ENCODE measurements around the gene NDUFB10. TPM values are rescaled to one million over a fixed set of nuclear protein-coding genes. Genes with fewer than 3 reads are reported as not detected.
"Not testable (repeated sequence)": the region's sequence is repeated elsewhere in the genome, so short reads cannot be mapped to it uniquely, and the experiment has no call there.

Gene NDUFB10
- total and polyA plus RNA-seq, 9 donors, result 81.5 to 176 (median 106) TPM

DNA sequence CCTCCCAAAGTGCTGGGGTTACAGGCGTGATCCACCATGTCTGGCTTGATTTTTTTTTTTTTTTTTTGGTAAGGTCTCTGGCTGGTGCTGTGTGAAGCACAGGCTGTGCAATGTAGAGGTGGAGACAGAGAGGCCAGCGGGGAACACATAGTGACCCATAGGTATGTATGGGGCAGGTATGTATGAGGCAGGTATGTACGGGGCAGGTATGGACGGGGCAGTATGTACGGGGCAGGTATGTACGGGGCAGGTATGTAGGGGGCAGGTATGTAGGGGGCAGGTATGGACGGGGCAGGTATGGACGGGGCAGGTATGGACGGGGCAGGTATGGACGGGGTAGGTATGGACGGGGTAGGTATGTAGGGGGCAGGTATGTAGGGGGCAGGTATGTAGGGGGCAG is 9.8 kb upstream of the NDUFB10 start:
- no peak for DNase-seq
- Histone ChIP-seq H3K36me3 (no peaks in the 10 kb centered on the region), H3K27me3 (no peaks in the 10 kb centered on the region), H3K9me3 (no peaks in the 10 kb centered on the region), H3K4me1 (ENCODE audit: insufficient read depth) (no peaks in the 10 kb centered on the region), H3K4me3 (no peak overlapping the region), H3K27ac (no peak overlapping the region)
- 81 to 88% (median 85%) methylated on average over 11 of the region's 11 CpGs for WGBS, 3 donors
- no peak for TF ChIP-seq POLR2A (IDR thresholded peaks at IDR 0.05)
- TF ChIP-seq, protein P1, sequence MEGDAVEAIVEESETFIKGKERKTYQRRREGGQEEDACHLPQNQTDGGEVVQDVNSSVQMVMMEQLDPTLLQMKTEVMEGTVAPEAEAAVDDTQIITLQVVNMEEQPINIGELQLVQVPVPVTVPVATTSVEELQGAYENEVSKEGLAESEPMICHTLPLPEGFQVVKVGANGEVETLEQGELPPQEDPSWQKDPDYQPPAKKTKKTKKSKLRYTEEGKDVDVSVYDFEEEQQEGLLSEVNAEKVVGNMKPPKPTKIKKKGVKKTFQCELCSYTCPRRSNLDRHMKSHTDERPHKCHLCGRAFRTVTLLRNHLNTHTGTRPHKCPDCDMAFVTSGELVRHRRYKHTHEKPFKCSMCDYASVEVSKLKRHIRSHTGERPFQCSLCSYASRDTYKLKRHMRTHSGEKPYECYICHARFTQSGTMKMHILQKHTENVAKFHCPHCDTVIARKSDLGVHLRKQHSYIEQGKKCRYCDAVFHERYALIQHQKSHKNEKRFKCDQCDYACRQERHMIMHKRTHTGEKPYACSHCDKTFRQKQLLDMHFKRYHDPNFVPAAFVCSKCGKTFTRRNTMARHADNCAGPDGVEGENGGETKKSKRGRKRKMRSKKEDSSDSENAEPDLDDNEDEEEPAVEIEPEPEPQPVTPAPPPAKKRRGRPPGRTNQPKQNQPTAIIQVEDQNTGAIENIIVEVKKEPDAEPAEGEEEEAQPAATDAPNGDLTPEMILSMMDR (IDR thresholded peaks at IDR 0.05), result no peak
- no peak for TF ChIP-seq EP300 (IDR thresholded peaks at IDR 0.05)
- intact Hi-C loops (cut with DNase I), result no loop called here

DNA sequence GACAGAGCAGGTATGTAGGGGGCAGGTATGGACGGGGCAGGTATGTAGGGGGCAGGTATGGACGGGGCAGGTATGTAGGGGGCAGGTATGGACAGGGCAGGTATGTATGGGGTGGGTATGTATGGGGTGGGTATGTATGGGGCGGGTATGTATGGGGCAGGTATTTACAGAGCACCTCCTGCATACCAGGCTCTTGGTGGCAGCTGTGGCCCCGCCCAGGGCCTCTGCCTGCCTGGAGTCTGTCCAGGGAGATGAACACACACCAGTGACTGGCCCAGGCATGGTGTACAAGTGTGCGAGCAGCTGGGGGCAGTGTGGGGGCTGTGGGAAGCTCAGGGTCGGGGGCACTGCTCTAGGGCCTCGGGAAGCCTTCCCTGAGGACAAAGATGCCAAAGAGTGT is 9.3 kb upstream of the NDUFB10 start:
- 54 to 68% (median 61%) methylated on average over 7 of the region's 7 CpGs for WGBS, 3 donors
- Histone ChIP-seq H3K9me3 (no peaks in the 10 kb centered on the region), H3K4me1 (ENCODE audit: insufficient read depth) (no peaks in the 10 kb centered on the region), H3K36me3 (no peaks in the 10 kb centered on the region), H3K27me3 (no peaks in the 10 kb centered on the region), H3K27ac (no peak overlapping the region), H3K4me3 (no peak overlapping the region)
- TF ChIP-seq, protein P1 (IDR thresholded peaks at IDR 0.05), result no peak
- TF ChIP-seq EP300 (IDR thresholded peaks at IDR 0.05), result no peak
- no peak for TF ChIP-seq POLR2A (IDR thresholded peaks at IDR 0.05)
- DNase-seq, result no peak
- intact Hi-C loops (cut with DNase I), result no loop called here

DNA sequence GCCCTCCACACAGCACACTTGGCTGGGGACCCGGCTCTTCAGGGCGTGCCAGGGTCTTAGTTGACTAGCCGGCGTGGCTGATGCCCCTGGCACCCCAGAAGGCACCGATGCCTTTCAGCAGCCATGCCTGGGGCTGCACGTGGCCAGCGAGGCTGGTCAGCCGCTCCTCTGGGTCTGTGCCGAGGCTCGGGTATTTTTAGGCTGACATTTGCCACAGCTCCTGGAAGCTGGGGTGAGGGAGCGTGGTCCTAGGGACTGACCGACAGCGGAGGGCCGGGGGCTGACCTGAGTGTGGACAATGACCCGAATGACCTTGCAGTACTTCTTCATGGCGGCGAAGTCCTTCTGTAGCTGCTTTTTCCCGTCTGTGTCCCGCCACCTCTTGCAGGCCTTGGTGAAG is 8.8 kb upstream of the NDUFB10 start:
- intact Hi-C loops (cut with DNase I), result no loop called here

DNA sequence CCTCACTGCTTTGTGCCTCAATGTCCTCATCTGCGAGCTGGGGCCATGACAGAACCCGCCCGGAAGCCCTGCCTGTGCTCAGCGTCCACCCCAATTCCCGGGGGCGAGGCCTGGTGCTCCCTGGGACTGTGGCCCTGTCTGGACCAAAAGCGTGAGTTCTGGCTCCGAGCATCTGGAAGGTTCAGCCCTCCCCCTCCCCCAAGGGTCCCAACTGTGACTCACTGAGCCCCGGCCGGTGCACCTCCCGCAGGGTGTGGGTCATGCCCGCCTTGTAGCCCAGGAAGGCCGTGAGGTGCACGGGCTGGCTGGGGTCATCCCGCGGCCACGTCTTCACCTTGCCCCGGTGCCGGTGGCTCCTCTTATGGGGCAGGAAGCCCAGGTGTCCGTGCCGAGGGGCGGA is 5.6 kb upstream of the NDUFB10 start:
- no peak for DNase-seq
- no peaks in the 10 kb centered on the region for H3K36me3 ChIP-seq
- no peaks in the 10 kb centered on the region for H3K27me3 ChIP-seq
- no peaks in the 10 kb centered on the region for H3K9me3 ChIP-seq
- TF ChIP-seq EP300 (IDR thresholded peaks at IDR 0.05) (no peak), POLR2A (IDR thresholded peaks at IDR 0.05) (no peak)
- TF ChIP-seq, protein P1 (IDR thresholded peaks at IDR 0.05), result no peak
- H3K27ac ChIP-seq, result no peak overlapping the region
- 87 to 91% (median 89%) methylated on average over 18 to 22 of the region's 22 CpGs for WGBS, 3 donors
- intact Hi-C loops (cut with DNase I), result no loop called here
- H3K4me1 ChIP-seq (ENCODE audit: insufficient read depth), result no peaks in the 10 kb centered on the region
- H3K4me3 ChIP-seq, result no peak overlapping the region

More for the DNA sequence above, 8.8 kb upstream of the NDUFB10 start:
- H3K4me1 ChIP-seq (ENCODE audit: insufficient read depth), result no peaks in the 10 kb centered on the region
- no peak for TF ChIP-seq EP300 (IDR thresholded peaks at IDR 0.05)
- no peak for TF ChIP-seq POLR2A (IDR thresholded peaks at IDR 0.05)
- TF ChIP-seq, protein P1 (IDR thresholded peaks at IDR 0.05), result no peak
- no peaks in the 10 kb centered on the region for H3K27me3 ChIP-seq
- H3K27ac ChIP-seq, result no peak overlapping the region
- no peaks in the 10 kb centered on the region for H3K36me3 ChIP-seq
- 59 to 77% (median 71%) methylated on average over 18 to 19 of the region's 19 CpGs for WGBS, 3 donors
- H3K9me3 ChIP-seq, result no peaks in the 10 kb centered on the region
- H3K4me3 ChIP-seq, result no peak overlapping the region
- no peak for DNase-seq

DNA sequence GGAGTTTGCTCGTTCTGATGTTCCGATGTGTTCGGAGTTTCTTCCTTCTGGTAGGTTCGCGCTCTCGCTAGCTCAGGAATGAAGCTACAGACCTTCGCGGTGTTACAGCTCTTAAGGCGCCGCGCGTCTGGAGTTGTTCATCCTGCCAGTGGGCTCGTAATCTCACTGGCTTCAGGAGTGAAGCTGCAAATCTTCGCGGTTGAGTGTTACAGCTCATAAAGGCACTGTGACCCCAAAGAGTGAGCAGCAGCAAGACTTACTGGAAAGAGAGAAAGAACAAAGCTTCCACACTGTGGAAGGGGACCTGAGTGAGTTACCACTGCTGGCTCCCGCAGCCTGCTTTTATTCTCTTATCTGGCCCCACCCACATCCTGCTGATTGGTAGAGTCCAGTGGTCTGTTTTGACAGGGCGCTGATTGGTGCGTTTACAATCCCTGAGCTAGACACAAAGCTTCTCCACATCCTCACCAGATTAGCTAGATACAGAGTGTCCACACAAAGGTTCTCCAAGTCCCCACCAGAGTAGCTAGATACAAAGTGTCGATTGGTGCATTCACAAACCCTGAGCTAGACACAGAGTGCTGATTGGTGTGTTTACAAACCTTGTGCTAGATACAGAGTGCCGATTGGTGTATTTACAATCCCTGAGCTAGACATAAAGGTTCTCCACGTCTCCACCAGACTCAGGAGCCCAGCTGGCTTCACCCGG is 1.8 kb upstream of the NDUFB10 start:
- H3K4me1 ChIP-seq (ENCODE audit: insufficient read depth); H3K4me3 ChIP-seq; H3K36me3 ChIP-seq; H3K9me3 ChIP-seq; intact Hi-C loops (cut with DNase I); H3K27ac ChIP-seq; H3K27me3 ChIP-seq: not testable (repeated sequence)
- DNase-seq, result peak in 1 of 5 donors; percentile 19
- 80 to 87% (median 85%) methylated on average over 20 to 22 of the region's 22 CpGs for WGBS, 3 donors

DNA sequence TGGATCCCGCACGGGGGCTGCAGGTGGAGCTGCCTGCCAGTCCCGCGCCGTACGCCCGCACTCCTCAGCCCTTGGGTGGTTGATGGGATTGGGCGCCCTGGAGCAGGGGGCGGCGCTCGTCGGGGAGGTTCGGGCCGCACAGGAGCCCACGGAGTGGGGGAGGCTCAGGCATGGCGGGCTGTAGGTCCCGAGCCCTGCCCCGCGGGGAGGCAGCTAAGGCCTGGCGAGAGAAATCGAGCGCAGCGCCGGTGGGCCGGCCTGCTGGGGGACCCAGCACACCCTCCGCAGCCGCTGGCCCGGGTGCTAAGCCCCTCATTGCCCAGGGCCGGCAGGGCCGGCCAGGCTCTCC is 1.2 kb upstream of the NDUFB10 start:
- H3K27me3 ChIP-seq; H3K4me3 ChIP-seq; intact Hi-C loops (cut with DNase I); H3K36me3 ChIP-seq; H3K4me1 ChIP-seq (ENCODE audit: insufficient read depth); H3K9me3 ChIP-seq; H3K27ac ChIP-seq: not testable (repeated sequence)
- peak in 2 of 5 donors; percentile 39 to 47 for DNase-seq
- 66 to 82% (median 79%) methylated on average over 22 to 30 of the region's 30 CpGs for WGBS, 3 donors

Data from ovary (tissue), 9 donors.